Measurements from ENCODE around the gene TBXA2R. TPM values are rescaled to one million over a fixed set of nuclear protein-coding genes. Genes with fewer than 3 reads are reported as not detected.

Gene TBXA2R
- total RNA-seq, 4 donors from 2014 or later = 0.20 to 4.2 (median 0.90) TPM

- H3K4me3 ChIP-seq (ENCODE audit: low read depth, poor library complexity, severe bottlenecking) = no peak overlapping the region
- intact Hi-C loops (cut with DNase I; ENCODE audit: low total_unique reads) = no loop called here
- no peak for TF ChIP-seq POLR2A (IDR thresholded peaks at IDR 0.05)
- TF ChIP-seq, protein P1, sequence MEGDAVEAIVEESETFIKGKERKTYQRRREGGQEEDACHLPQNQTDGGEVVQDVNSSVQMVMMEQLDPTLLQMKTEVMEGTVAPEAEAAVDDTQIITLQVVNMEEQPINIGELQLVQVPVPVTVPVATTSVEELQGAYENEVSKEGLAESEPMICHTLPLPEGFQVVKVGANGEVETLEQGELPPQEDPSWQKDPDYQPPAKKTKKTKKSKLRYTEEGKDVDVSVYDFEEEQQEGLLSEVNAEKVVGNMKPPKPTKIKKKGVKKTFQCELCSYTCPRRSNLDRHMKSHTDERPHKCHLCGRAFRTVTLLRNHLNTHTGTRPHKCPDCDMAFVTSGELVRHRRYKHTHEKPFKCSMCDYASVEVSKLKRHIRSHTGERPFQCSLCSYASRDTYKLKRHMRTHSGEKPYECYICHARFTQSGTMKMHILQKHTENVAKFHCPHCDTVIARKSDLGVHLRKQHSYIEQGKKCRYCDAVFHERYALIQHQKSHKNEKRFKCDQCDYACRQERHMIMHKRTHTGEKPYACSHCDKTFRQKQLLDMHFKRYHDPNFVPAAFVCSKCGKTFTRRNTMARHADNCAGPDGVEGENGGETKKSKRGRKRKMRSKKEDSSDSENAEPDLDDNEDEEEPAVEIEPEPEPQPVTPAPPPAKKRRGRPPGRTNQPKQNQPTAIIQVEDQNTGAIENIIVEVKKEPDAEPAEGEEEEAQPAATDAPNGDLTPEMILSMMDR (IDR thresholded peaks at IDR 0.05) = peak in 1 of 3 donors; percentile 67
- WGBS, 2 donors = 49 to 56% methylated on average over 26 to 30 of the region's 30 CpGs
- peak; percentile 46 to 95 for DNase-seq (ENCODE audit: low spot score in 2 of 2)
Measured at GRCh38 chr19:3544742-3545668, 61.7 kb downstream of the TBXA2R start.

Other genes starting within 250 kb of the TBXA2R start
- 100 to 1,000 TPM; 102 to 236 (median 158) TPM for gene NFIC, start 240.3 kb downstream of the TBXA2R start, total RNA-seq
- gene SMIM24, start 126.3 kb downstream of the TBXA2R start, total RNA-seq = under 1 TPM in 2 of 4 donors, not detected in 2; 0.29 to 0.78 TPM
- not detected for gene SMIM44, start 123.4 kb downstream of the TBXA2R start, total RNA-seq
- gene DOHH, start 106.2 kb downstream of the TBXA2R start, total RNA-seq = 10 to 100 TPM; 20.4 to 28.4 (median 24.1) TPM
- gene FZR1, start 100.6 kb downstream of the TBXA2R start, total RNA-seq = 10 to 100 TPM; 50.9 to 63.3 (median 57.2) TPM
- under 1 TPM in 1 of 4 donors, not detected in 3; 0.78 TPM for gene TEKTIP1, start 67.7 kb downstream of the TBXA2R start, total RNA-seq
- gene MFSD12, start 49.3 kb downstream of the TBXA2R start, total RNA-seq = 10 to 100 TPM; 43.3 to 98.2 (median 56.3) TPM
- 100 to 1,000 TPM; 112 to 135 (median 123) TPM for gene HMG20B, start 33.9 kb downstream of the TBXA2R start, total RNA-seq
- gene GIPC3, start 21.4 kb downstream of the TBXA2R start, total RNA-seq = under 1 TPM in 3 of 4 donors, not detected in 1; 0.19 to 0.52 (median 0.25) TPM
- 10 to 100 TPM; 21.1 to 46.5 (median 33.6) TPM for gene CACTIN, start 19.9 kb upstream of the TBXA2R start, total RNA-seq
- 10 to 100 TPM; 14.1 to 27.3 (median 22.1) TPM for gene PIP5K1C, start 93.6 kb upstream of the TBXA2R start, total RNA-seq
- 10 to 100 TPM; 27.3 to 60.9 (median 35.6) TPM for gene TJP3, start 101.5 kb upstream of the TBXA2R start, total RNA-seq
- 10 to 100 TPM; 21.8 to 34.6 (median 31.8) TPM for gene APBA3, start 154.8 kb upstream of the TBXA2R start, total RNA-seq
- 10 to 100 TPM; 45.0 to 72.8 (median 53.9) TPM for gene MRPL54, start 155.8 kb upstream of the TBXA2R start, total RNA-seq
- gene RAX2, start 165.4 kb upstream of the TBXA2R start, total RNA-seq = not detected
- gene MATK, start 179.5 kb upstream of the TBXA2R start, total RNA-seq = 1 to 10 TPM; 2.1 to 5.8 (median 3.3) TPM